Stimulated activated CD4-positive, alpha-beta T cell treated with anti-CD3 and anti-CD28 coated beads, Interleukin-2, amount 100 ng/mL, for 48 hours (primary cell): ENCODE results near the gene SCAF1.
A peak's percentile ranks its signal among the peaks of the same experiment; 100 is the strongest.
"Not testable (repeated sequence)": the region's sequence is repeated elsewhere in the genome, so short reads cannot be mapped to it uniquely, and the experiment has no call there.

Experiments
- DNase-seq, 2 donors: peaks; one replicate each; pipeline ENCODE4 v3.0.0-alpha.2; 2020

SCAF1 gene

DNA sequence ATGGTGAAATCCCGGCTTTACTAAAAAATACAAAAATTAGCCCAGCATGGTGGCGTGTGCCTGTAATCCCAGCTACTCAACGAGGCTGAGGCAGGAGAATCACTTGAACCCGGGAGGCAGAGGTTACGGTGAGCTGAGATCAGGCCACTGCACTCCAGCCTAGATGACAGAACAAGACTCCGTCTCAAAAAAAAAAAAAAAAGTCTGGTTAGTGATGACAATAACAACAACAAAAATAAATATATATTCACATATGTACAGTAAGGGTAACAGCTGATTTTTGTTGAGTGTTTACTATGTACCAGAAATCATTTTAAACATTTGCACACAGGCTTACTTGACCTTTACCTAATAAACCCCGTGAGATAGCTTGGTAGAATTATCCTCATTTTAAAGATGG is 25.1 kb upstream of the SCAF1 start:
- no peak for DNase-seq

GRCh38 chr19:49617860-49618259 is 24.1 kb upstream of the SCAF1 start:
- not testable (repeated sequence) for DNase-seq

DNA sequence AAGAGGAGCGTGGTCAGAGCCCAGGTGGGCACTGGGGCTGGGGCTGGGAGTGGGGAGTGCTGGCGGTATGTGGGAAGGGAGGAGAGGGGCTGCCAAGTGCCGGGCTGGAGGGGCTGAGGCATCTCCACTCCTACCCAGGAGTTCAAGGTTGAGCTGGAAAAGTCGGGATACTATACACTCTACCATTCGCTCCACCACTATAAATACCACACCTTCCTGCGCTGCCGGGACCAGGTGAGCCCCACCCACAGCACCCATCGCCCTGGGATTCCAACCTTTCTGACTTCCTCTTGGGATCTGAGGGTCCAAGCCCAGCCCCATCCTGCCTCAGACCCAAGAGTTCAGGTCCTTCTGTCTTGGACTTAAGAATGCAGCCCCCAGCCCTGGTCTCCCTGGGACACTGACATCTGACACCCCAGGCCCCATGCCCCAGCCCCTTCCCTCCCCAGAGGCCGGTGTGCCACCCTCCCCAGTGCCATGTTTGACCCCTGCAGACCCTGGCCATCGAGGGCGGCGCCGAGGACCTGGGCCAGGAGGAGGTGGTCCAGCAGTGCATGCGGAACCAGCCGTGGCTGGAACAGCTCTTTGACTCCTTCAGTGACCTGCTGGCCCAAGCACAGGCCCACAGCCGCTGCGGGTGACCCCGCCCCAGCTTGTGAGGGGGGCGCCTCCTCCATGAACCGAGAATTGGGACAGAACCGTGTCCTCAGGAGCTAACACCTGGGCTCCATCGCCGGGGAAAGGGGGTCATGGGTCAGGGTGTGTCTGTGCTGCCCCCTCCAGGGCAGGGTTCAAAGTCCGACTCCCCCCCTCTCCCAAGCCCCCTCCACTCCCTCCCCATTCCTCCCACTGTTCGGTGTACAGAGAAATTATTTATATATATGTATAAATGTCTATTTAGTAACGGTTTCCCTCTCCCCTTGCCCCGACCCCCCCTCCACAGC is 16.8 kb upstream of the SCAF1 start:
- DNase-seq, result no peak

DNA sequence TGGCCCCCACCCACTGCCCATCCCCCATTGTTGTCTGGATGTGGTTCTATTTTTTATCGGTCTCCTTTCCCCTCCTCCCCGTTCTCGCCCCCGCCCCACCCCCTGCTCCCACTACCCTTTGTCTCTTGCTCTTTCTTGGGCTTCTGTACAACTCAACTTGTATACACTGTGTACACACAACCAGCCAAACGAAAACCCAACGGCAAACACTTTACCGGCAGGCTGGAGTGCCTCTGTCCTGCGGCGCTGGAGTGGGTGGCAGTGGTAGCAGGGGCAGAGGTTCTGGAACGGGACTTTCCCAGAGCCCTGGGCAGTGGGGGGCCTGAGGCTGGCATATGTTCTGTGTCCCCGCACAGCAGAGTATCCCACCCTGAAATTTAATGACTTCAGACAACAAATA is 15.8 kb upstream of the SCAF1 start:
- no peak for DNase-seq

GRCh38 chr19:49629659-49630058 is 12.3 kb upstream of the SCAF1 start:
- no peak for DNase-seq

GRCh38 chr19:49631014-49631588 is 10.9 kb upstream of the SCAF1 start:
- no peak for DNase-seq

- no peak for DNase-seq
Measured at GRCh38 chr19:49631610-49632192, 10.3 kb upstream of the SCAF1 start.

DNA sequence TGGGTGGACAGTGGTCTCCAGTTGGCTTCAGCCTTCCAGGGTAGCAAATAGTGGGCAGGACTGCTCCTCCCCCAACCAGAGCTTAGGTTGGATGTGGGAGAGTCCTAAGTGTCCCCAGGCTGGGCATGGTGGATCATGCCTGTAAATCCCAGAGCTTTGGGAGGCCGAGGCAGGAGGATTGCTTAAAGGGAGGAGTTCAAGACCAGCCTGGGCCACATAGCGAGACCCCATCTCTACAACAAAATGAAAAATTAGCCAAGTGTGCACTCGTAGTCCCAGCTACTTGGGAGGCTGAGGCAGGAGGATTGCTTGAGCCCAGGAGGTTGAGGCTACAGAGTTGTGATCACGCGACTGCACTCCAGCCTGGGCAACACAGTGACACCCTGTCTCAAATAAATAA is 9.4 kb upstream of the SCAF1 start:
- DNase-seq, result no peak

DNA sequence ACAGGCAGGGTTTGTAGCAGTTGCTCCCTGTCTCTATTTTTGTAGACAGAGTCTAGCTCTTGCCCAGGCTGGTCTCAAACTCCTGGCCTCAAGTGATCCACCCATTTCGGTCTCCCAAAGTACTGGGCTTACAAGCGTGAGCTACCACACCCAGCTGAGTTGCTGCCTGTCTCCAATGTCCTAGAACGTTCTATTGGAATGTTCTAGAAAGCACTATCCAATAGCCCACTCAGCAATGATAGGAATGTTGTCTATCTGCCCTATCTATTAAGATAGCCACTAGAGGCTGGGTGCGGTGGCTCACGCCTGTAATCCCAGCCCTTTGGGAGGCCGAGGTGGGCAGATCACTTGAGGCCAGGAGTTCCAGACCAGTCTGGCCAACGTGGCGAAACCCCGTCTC is 8.7 kb upstream of the SCAF1 start:
- DNase-seq, result not testable (repeated sequence)

GRCh38 chr19:49635530-49636232 is 6.3 kb upstream of the SCAF1 start:
- DNase-seq, result no peak

- no peak for DNase-seq
Measured at GRCh38 chr19:49636233-49636932, 5.6 kb upstream of the SCAF1 start.

GRCh38 chr19:49637821-49638738 is 3.9 kb upstream of the SCAF1 start:
- DNase-seq, result no peak

DNA sequence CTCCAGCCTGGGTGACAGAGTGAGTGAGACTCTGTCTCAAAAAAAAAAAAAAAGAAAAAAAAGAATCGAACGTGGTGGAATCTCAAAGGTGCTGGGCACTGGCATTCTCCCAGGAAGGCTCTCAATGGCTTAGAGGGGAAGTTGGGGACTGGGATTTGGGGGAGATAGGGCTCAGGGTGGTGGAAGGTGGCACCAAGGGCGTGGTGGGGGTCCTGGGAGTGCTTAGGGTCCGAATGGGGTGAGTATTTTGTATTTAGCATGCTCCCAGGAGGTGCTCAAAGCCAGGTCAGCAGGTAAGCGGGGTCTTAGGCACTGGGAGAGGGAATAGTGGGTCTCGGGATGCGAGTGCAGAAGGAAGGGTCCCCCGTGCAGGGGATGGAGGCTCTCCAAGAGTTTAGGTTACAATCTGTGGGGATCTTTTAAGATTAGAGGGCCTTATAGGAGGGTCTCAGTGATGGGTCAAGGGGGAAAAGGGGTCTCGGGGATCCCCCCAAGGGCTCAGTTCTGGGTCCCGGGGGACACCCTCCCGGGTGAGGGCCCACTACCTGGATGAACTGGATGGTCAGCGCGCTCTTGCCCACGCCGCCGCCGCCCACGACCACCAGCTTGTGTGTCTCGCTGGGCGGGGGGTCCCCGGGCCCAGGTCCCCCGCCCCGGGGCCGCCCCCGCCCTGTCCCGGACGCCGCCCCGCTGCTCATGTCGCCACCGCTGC is 2.5 kb upstream of the SCAF1 start:
- DNase-seq, result no peak

DNA sequence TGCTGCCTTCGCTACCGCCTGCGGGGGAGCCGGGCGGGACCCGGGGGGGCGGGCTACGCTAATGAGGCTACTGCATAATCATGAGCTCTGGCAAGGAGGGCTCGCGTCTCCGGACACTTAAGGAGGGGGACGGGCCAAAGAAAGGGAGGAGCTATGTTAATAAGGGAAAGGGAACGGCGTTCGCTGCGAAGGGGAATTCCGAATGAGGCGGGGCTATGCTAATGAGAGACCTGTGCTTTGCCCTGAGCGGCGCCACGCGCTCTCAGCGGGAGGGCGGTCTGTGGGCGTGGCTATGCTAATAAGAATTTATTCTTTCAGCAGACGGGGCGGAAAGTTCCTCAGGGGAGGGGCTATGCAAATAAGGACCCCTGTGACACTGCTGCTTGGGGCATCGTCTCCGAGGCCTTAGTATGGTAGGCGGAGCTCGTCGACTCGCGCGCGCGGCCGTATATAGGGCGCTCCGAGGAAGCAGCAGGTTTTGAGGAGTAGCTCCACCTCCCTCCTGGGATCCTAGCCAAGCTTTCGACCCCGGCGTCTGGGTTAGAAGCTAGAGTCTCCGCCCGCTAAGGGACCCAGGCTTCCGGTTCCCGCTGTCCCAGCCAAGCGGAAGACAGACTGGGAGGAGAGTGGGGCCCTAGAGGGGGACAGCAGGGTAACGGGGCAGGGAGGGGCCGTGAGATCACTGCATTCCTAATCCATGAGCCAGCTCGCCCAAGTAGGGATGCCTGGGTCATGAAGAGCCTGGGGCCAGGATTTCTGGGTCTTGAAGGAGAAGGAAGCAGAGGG is 1.7 kb upstream of the SCAF1 start, which contains the start of gene RRAS:
TSS of gene RRAS (minus strand) at position 31 of the 786 bp plus-strand sequence. CDS start 45 bp downstream, outside the sequence.
- DNase-seq, result peak; percentile 99 to 100

DNA sequence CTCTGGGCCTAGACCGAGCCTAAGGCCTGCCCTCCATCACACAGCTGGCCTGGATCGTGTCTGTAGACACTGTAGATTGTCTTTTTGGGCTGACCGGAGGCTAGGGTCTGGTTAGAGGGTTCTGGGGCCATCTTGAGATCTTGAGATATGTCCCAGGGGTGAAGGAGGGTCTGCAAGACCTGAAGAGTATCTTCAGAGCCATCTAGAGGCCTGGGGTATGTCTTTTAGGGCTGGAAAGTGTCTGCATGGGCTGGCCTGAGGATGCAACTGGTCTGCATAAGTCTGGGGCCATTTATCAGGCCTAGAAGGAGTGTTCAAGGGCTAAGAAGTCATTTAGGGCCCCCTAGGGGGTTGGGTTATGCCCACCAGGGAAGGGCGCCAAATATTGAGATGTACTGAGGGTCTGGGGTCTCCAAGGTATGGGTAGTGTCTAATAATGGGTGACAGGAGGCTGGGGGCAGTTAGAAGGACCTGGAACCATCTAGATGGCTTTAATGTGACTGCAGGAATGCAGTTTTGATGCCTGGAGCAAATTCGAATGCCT is 555 bp downstream of the SCAF1 start:
- no peak for DNase-seq

DNA sequence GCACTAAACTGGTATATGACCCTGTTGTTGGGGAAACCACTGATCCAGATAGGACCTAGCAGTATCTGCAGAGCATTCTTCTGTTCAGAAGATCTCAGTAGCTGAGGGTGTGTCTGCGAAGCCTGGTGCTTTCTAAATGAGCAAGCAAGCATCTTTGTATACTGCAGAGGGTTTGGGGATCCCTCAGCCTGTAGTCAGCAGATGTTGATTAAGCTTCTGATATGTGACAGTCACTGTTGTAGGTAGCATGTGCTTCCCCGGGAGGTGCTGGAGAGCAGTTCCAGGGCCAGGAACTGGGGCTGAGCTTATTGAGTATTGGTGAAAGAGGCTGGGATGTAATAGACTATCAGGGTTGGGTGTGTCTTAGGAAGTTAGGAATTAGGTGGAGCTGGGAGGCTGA is 1.5 kb downstream of the SCAF1 start:
- DNase-seq, result peak in 1 of 2 donors; percentile 9

DNA sequence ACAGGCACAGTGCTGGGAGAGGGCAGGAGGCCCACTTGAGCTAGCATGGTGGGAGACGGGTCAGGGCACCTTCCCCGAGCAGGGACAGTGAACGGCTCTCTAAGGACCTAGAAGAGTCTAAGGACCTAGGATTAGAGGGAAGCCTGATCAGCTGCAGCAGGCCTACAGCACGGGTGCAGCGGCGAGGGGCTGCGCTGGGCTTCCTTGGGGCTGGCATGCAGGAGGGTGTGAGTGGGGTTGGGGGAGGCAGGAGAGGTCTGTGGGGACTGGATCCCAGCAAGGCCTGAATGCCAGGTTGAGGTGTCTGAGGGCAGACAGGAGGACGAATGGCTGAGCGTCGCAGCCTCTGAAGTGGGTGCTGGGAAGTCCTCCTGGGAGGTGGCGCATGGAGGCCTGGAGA is 3.6 kb downstream of the SCAF1 start:
- DNase-seq, result no peak

DNA sequence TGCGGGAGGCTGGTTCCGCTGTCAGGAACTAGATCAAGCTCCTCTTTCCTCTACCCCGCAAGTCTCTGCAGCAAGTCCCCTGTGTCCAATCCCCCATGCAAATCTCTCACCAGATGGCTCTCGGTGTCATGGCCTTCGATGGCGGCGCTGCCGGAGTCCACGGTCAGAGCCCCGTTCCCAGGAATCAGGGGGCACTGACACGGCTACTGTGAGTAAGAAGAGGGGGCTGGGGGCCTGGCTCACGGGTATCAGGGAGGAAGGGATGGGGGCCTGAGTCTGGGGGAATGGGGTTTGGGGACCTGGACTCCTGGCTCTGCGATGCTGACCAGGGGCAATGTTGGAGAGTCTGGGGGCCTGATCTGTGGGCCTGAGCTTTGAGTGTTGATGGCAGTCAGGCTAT is 4.0 kb downstream of the SCAF1 start:
- no peak for DNase-seq

DNA sequence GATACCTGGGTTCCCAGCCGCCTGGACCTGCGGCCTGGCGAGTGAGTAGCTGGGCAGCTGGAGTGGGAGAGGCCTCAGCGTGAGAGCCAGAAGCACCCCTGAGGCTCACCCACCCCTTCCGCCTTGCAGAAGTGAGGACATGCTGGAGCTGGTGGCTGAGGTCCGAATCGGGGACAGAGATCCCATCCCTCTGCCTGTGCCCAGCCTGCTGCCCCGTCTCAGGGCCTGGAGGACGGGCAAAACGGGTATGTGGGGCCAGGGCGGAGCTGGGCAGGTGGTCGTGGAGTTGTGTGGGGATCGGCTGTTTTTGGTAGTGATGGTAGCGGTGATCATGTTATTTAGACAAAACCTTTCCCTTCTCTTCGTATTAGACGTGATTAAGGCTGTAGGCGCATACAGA is 4.6 kb downstream of the SCAF1 start:
- no peak for DNase-seq
